ENCODE data around the gene CD3D.
A peak's percentile ranks its signal among the peaks of the same experiment; 100 is the strongest.

The CD3D gene
- 106 reads per million, percentile 84 among the genes with 10 or more reads in this experiment for total RNA-seq

GRCh38 chr11:118342503-118343161, at the start of gene CD3D:
TSS of gene CD3D (minus strand) at chr11:118342705. CDS start at chr11:118342607, 98 bp downstream.
- peak; percentile 70 for DNase-seq

- DNase-seq: no peak
Measured at GRCh38 chr11:118383657-118384056, 41.2 kb upstream of the CD3D start.

GRCh38 chr11:118382954-118383353, 40.4 kb upstream of the CD3D start:
- no peak for DNase-seq

GRCh38 chr11:118380571-118380970, 38.1 kb upstream of the CD3D start:
- DNase-seq: no peak

GRCh38 chr11:118379497-118379896, 37.0 kb upstream of the CD3D start:
- DNase-seq: no peak

- DNase-seq: no peak
Measured at GRCh38 chr11:118375978-118376377, 33.5 kb upstream of the CD3D start.

GRCh38 chr11:118374729-118375128, 32.2 kb upstream of the CD3D start:
- DNase-seq: no peak

GRCh38 chr11:118373871-118374270, 31.4 kb upstream of the CD3D start:
- no peak for DNase-seq

- no peak for DNase-seq
Measured at GRCh38 chr11:118373263-118373662, 30.8 kb upstream of the CD3D start.

GRCh38 chr11:118370774-118371173, 28.3 kb upstream of the CD3D start:
- DNase-seq: no peak

- no peak for DNase-seq
Measured at GRCh38 chr11:118366287-118366686, 23.8 kb upstream of the CD3D start.

- no peak for DNase-seq
Measured at GRCh38 chr11:118364956-118365615, 22.6 kb upstream of the CD3D start.

GRCh38 chr11:118359295-118359958, 16.9 kb upstream of the CD3D start, which contains the start of gene UBE4A:
TSS of gene UBE4A (plus strand) at chr11:118359600. CDS start at chr11:118365081, 5,481 bp downstream.
- peak; percentile 96 for DNase-seq

GRCh38 chr11:118358071-118358470, 15.6 kb upstream of the CD3D start:
- DNase-seq: no peak

- no peak for DNase-seq
Measured at GRCh38 chr11:118353084-118353710, 10.7 kb upstream of the CD3D start.

- no peak for DNase-seq
Measured at GRCh38 chr11:118349475-118349874, 7.0 kb upstream of the CD3D start.

GRCh38 chr11:118343981-118344515, 1.5 kb upstream of the CD3D start, which contains the start of gene CD3G:
TSS of gene CD3G (plus strand) at chr11:118344344. CDS start at chr11:118344424, 80 bp downstream.
- DNase-seq: peak; percentile 68

GRCh38 chr11:118343248-118343647, 743 bp upstream of the CD3D start:
- no peak for DNase-seq

GRCh38 chr11:118341815-118342489, 553 bp downstream of the CD3D start:
- DNase-seq: no peak

- DNase-seq: no peak
Measured at GRCh38 chr11:118341261-118341660, 1.2 kb downstream of the CD3D start.

- DNase-seq: no peak
Measured at GRCh38 chr11:118340449-118340848, 2.1 kb downstream of the CD3D start.

- no peak for DNase-seq
Measured at GRCh38 chr11:118339281-118339961, 3.1 kb downstream of the CD3D start.

All from effector CD4-positive, alpha-beta T cell (primary cell).